HG03354 (cell line): Measurements from ENCODE around the gene PKP4.
A peak's percentile ranks its signal among the peaks of the same experiment; 100 is the strongest.

Experiments
- ATAC-seq: cut with Tn5 transposase; IDR thresholded peaks from one replicate; pipeline ENCODE4 v1.9.1; 2021; ENCODE audit warnings: mild to moderate bottlenecking; ENCODE audit not compliant: unreplicated experiment, poor library complexity, severe bottlenecking

Gene PKP4

DNA sequence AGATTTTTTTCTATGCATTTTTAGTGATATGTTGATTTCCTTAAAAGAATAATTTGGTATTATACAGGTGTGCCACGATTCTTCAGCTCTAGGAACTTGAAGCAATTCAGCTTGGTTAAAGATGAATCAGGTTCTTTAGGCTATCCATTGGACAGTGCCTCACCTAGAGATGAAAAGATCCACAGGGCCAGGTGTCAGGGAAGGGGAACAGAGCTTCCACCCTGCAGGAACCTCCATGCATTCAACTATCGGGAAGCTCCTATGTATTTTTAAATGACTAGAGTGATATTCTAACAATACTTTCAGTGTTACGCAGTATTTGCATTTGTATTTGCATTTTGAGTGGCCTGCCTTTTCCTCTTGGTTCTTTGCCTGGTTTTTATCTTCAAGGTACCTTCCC, 40.2 kb downstream of the PKP4 start:
- no peak for ATAC-seq

DNA sequence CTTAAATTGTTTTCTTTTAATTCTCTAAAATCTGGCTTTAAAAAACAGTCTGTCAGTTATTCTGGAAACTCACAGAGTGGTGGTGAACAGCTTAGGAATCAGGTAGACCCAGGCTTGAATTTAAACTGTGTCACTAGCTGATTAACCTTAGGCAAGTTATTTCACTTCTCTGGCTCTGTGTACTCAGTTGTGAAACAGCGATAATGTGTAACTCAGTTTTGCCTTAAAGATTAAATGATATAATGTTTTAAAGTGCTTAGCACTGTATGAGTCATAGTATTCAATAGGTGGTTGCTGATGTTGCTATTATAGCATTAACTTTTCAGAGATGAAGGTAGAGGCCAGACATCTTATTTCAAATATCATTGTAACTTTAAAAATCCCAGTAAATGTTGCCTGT, 40.7 kb downstream of the PKP4 start:
- no peak for ATAC-seq

DNA sequence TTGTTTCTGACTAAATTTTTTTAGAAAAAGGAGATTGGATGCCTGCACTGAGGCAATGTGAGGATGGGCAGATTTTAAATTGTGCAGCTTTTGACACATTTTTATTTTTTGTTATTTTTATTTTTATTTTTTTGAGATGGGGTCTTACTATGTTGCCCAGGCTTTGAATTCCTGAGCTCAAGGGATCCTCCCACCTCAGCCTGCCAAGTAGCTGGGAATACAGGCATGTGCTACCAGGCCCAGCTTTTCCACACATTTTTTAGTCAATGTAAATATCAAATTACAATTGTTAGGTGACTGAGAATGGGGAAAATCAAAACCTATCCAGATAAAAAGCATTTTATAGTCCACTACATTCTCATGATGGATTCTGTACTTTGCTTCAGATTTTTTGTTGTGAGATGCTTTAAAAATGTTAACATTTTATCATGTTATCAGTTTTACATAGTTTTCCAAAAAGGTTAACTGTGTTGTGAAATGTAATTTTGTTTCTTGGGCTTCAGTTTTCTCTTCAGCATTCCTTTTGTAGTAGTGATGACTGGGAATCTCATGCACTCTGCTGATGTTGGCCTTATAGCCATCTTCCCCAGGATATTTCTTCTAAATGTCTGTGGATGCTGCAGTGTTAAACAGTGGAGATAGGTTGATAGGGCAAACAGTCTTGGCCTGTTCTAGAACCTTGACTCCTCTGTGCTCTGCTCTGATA, 41.4 kb downstream of the PKP4 start:
- ATAC-seq: no peak

DNA sequence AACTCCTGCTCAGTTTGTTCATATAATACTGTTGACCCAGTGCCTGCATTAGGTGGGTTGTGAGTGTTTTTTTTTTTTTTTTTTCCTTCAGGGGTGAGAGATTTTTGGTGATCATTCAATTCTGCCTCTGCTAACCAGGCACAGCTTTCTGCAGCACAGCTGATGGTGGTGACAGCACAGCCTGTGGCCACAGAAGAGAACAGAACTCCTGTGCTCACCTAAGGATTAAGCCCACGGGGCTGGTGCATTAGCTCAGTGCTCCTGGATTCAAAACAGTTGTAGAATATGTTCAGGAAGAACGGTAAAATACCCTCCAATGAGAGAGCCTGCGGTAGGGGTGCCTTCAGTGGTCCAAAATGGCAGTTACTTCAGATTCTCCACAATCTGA, 42.0 kb downstream of the PKP4 start:
- ATAC-seq: no peak

DNA sequence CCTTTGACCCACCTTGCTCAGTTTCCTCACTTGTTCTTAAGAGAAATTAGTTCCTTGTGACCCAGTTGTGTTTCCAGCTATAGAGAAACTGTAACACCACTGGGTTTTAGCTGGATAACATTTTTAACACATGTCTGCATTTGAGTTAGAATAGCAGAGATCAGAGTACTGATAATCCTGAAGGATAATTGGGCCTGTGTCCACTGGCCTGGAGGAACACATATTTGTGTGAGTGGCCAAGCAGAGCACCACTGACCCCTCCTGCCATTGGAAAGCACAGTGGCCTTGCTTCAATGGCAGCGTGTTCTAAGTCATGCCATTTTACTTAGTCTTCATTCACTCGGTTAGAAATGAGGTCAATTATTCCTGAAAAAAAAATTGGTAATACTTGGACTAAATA, 42.6 kb downstream of the PKP4 start:
- ATAC-seq: no peak

DNA sequence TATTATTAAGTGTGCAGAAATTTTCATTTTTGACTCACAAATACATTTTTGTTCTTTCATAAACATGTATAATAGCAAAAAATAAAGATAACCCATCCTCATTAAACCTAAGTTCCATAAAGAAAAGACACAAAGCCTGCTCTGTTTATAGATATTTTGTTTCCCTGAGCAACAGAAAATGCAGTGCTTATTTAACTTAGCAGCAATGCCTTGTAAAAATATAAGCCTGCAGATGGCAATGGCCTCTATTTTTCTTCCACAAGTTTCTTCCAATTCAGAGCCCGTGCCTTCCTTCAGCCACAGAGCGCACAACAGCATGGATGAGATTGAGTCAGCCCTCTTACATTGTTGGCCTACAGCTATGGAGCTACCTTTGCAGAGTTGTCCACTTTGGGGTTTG, 43.6 kb downstream of the PKP4 start:
- no peak for ATAC-seq

DNA sequence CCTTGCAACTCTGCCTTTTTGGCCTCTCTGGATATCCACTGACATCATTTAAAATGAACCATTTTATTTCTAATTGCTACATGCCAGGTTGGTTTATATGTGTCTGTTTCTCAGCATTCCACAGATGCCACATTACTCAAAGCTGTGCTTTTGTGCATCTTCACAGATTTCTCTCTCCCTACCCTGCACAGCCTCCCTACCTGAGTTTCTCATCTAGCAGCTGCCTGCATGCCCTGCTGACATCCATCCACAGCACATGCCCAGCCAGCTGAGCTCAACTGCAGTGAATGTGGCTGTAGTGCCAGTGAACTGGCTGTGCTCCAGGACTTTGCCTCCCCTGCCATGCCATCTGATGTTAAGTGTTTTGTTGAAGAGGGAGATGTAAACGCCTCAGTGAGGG, 44.5 kb downstream of the PKP4 start:
- ATAC-seq: no peak

DNA sequence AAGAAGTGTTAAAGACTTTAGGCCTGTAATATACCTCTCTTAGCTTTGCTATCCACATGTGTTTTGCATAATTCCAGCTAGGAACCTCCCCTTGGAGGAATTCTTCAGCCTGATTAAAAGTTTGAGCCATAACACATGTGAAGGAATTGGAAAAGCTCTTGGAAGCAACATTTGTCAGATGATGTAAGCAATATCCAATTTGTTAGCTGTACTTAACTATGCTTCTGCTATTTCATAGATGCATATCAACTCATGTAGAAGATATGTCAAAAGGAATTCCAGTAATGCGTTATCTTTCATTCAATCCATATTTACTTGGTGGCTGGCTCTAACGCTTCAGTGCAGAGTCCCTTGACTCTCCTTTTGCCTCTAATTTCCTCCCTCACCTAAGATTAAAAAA, 46.2 kb downstream of the PKP4 start:
- ATAC-seq: no peak

DNA sequence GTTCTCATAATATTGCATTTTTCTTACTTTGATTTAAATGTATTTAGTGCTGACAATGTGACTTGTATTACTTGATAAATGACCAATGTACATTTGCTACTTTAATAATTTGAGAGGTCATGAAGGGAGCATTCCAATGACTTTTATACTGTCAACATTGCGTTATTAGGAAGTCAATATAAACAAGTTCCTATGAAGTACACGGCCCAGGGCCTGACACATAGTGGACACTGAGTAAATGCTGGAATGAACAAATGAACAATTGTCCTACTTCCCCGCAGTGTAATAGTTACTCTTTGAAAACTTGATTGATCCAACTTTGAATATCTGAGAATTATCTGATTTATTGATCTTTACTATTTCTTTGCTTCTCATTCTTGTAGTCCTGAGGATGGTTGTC, 47.3 kb downstream of the PKP4 start:
- no peak for ATAC-seq

DNA sequence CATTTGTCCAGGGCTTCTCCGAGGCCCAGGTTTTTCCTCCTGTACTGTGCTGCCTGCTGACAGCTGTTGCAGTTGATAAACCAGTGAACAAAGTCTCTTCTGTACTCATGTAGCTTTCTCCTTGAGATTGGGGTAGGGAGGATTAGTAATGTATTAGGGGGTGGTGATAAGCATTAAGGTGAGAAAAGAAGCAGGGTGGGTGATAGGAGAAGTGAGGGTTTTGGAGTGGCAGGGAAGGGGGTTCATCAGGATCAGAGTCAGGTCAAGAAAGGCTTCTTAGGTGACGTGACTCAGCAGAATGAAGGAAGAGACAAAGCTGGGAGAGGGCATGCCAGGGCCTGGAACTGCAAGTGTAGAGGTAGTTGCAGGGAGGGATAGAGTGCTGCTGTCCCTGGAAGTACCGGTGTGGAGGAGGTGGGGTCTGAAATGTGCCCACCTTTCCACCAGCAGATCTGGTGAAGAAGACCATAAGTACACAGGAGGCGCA, 48.7 kb downstream of the PKP4 start:
- no peak for ATAC-seq

DNA sequence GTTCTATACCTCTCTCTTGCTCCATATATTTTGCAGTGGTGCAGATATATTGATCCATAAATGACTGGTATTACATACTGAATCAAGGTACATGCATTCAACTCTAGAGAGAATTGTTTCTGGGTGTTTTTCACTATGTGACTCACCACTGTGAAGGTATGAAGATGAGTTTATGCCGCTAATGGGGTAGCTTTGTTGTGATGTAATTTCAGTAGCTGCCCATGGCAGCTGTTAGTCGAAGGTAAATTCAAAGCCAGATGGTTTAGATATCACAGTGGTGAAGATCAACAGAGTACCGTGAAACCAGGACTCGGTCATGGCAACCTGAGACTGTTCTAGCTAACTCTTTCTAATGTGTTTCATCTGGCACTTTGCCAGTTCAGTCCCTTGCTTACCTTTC, 50.4 kb downstream of the PKP4 start:
- ATAC-seq: peak; percentile 42

DNA sequence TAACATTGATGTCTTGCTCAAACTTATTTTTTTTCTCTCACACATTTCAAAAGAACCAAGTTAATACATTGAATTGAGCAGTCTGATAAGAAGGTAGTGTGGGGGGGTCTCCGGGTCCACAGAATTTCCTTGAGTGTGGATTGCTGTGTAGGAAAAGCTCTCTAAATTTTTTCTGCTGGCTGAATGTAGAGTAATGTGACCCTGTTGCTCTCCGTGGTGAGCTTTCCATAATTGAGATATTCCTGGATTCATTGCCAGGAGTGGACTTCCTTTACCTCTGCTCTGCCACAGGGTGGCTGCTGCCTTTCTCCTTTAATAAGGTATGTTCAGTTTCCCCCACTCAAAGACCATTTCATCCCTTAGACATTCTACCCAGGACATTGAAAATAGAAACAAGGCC, 50.9 kb downstream of the PKP4 start:
- ATAC-seq: no peak

DNA sequence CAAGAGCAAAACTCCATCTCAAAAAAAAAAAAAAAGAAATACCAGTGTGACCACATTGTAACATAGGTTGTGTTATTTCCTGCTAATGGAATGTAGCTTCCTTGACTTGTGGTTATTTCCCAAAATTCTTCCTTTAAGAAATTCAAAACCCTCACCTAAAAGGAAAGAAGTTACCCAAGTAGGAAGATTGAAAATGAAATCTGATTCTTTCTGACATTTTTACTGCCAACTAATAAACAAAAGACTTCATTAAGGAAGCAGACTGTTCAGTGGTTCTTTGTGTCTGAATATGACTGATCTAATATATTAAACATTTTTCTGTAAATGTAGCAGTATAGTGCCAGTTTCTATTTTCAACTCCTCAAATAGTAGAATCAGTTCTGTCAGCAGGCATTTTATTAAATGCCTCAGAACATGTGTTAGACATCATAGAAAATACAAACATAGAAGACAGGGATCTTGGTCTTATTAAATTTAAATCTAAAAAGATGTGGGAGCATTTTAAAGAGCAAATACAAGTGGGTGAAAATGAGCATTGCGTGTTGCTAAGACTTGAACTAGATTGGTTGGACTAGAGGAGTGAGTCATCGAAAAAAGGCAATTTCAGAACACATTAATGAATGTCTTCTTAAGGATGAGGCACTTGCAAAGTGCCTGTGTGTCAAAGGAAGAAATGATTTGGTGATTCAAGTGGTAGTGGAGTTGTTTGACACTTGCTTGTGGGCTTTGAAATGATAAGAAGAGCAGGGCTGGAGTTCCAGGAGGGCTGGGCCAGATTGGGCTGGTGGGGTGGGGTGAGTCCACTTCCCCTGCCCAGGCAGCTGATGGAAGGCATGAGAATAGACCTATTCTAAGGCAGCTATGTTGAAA, 53.4 kb downstream of the PKP4 start:
- no peak for ATAC-seq

DNA sequence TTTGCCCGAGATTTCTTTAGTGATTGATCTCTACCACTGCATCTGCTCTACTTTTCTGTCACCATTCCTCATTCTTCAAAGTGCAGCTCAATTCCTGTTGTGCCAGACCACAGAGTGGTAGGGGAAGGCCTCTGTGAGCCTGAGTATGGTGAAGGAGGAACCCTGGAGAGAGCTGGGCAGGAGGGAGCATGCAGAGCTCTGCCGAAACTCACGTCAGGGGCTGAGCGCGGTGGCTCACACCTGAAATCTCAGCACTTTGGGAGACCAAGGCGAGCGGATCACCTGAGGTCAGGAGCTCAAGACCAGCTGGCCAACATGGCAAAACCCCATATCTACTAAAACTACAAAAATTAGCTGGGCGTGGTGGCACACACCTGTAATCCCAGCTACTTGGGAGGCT, 54.1 kb downstream of the PKP4 start:
- no peak for ATAC-seq

DNA sequence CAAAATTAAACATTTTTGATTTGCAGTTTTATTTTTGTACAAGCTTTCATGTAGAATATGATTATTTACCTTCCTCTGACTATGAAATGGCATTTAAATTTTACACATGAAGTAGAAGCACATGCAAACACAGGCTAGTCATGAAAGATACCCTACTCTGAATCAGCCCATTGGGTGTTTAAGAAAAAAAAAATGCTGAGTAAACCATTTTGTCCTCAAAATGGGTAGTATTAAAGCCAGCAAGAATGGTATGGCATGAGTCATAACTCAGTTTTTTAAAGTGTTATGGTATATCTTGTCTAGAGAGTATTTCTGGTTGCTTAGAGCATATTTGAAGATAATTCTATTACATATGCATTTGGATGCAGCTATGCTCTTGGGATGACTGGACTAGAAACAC, 55.0 kb downstream of the PKP4 start:
- ATAC-seq: no peak

DNA sequence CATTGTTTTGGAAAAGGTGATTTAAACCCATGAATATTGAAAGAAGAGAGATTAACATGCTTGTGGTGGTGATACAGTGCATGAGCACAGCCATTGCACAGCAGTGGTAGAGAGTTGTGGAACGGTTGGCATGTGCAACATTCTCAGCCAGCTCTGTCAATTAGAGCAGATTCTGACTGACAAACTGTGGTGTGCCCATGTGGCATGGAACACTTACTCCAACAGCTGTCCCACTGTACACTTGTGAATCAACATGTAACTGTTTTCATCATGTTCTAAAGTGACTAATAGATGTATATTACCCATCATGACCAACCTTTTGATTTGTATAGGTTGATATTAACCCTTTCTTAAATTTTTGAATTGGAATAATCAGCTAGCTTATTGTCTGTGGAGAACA, 55.6 kb downstream of the PKP4 start:
- ATAC-seq: no peak

DNA sequence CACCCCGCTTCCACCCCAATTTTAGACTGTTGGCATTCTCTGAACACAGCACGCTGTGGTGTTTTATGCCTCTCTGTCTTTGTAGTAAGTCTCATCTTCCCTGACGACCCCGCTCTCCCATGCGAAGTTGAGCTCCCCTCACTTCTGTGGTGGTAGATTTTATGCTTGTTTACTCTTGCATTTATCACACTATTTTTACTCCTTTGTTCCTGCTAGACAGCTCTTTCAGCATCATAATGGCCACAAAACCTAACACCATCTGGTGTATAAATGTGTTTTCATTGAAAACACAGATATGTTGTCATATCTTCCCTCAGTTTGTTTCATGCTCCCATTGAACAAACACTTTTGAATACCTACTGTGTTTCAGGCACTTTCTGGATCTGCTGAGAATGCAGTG, 57.1 kb downstream of the PKP4 start:
- ATAC-seq: no peak

DNA sequence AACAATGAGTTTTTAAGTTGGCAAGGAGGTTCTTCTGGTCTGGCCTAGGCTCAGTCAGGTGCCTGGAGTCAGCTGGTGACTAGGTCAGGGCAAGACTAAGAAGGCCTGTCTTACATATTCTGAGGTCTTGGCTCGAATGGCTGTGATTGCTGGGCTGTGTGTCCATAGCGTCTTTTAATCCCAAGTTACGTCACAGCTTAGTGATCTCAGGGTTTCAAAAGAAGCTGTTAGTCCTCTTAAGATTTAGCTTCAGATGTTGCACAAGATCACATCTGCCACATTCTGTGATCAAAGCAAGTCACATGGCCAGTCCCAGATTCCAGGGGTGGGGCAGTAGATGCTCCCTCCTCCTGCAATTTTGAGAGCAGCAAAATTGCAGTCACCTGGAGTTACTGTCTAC, 61.3 kb downstream of the PKP4 start:
- ATAC-seq: no peak

DNA sequence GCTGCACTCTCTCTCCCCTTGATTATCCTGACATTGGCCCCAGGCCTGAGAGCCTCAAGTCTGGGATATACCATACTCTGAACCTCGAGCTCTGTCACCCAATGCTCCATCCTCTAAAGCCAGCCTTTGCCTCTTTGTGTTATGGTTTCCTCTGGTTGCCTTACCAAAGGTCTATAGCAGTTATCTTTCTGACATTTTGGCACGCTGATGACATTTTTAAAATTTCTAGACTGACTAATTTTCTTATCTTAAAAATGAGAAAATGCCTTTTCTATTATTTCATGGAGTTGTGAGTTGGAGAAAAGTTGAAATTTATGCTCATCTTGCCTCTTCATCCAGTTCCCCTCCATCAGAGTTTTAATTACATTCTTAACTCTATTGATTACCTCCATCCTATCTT, 62.7 kb downstream of the PKP4 start:
- ATAC-seq: no peak

DNA sequence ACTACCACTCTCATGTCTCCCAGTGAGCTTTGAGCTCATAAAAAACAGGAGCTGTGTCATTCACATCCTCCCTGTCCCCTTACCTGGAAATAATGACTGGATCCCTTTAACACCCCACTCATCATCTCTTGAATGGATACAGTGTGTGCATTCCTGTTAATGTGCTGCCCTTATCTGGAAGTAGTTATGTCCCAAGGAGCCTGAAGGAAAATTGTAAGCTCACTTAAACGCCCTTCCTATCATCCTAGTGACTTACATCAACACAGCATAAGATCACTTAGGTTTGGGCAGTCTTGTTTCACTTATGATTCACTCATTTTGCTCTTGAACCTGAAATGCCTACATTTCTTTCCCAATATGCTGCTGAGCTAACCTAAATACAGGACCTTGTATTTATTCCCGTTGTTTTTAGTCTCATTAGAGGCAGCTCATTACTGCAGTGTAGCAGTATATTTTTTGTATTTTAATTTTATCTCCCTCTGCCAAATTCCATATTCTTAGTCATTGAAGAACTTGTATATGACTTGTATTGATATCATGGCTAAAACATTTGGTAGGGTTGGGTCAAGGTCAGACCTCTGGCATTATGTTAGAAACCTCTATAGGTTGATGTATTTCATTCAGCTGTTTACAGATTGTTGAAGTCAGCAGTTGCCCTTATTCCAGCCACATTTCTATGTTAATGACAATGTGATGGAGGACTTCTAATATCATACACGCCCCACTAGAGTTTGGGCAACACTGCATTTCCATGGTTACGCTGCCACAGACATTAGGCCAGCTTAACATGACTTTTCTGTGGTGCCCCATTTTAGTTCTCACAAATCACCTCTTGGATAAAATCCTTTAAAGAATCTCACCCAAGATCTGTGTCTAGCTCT, 72.9 kb downstream of the PKP4 start:
- ATAC-seq: no peak
